ENCODE data around the gene CCDC33. TPM values are rescaled to one million over a fixed set of nuclear protein-coding genes. Genes with fewer than 3 reads are reported as not detected.
A peak's percentile ranks its signal among the peaks of the same experiment; 100 is the strongest.

CCDC33 gene
- total RNA-seq, 4 donors from 2014 or later = 0.13 TPM; not detected in 3

- H3K4me3 ChIP-seq (replicated peaks in 1 of 3) = no peak overlapping the region
- intact Hi-C loops (cut with DNase I) = no loop called here
- no peak overlapping the region for H3K27ac ChIP-seq
- peak in 1 of 2 donors; percentile 35 for DNase-seq
- no peaks in the 10 kb centered on the region for H3K9me3 ChIP-seq
- TF ChIP-seq POLR2A (IDR thresholded peaks at IDR 0.05) (no peak), CTCF (IDR thresholded peaks at IDR 0.05) (no peak)
- no peaks in the 10 kb centered on the region for H3K27me3 ChIP-seq
- WGBS, 2 donors = 49 to 59% methylated on average over 11 of the region's 11 CpGs
- peaks cover 5 to 8% of the 10 kb centered on the region in 2 donors for H3K4me1 ChIP-seq
- H3K36me3 ChIP-seq = no peaks in the 10 kb centered on the region
These were observed 15.5 kb upstream of the CCDC33 start for GRCh38 chr15:74220475-74221248.

- WGBS, 2 donors = 74 to 76% methylated on average over 12 of the region's 12 CpGs
- Histone ChIP-seq H3K4me3 (replicated peaks in 1 of 3) (no peak overlapping the region), H3K27me3 (no peaks in the 10 kb centered on the region), H3K9me3 (no peaks in the 10 kb centered on the region), H3K36me3 (no peaks in the 10 kb centered on the region), H3K4me1 (peaks cover 5 to 8% of the 10 kb centered on the region in 2 donors), H3K27ac (no peak overlapping the region)
- DNase-seq = no peak
- intact Hi-C loops (cut with DNase I) = no loop called here
- TF ChIP-seq POLR2A (IDR thresholded peaks at IDR 0.05) (no peak), CTCF (IDR thresholded peaks at IDR 0.05) (no peak)
These were observed 14.5 kb upstream of the CCDC33 start for GRCh38 chr15:74221399-74222239.

- DNase-seq = no peak
- H3K27me3 ChIP-seq = no peaks in the 10 kb centered on the region
- no peak overlapping the region for H3K27ac ChIP-seq
- H3K4me3 ChIP-seq (replicated peaks in 1 of 3) = no peak overlapping the region
- WGBS, 2 donors = 55 to 69% methylated on average over 24 to 25 of the region's 25 CpGs
- TF ChIP-seq POLR2A (IDR thresholded peaks at IDR 0.05) (no peak), CTCF (IDR thresholded peaks at IDR 0.05) (no peak)
- H3K9me3 ChIP-seq = no peaks in the 10 kb centered on the region
- intact Hi-C loops (cut with DNase I) = no loop called here
- H3K4me1 ChIP-seq = peaks cover 5 to 8% of the 10 kb centered on the region in 2 donors
- H3K36me3 ChIP-seq = no peaks in the 10 kb centered on the region
These were observed 13.6 kb upstream of the CCDC33 start for GRCh38 chr15:74222240-74223119.

DNA sequence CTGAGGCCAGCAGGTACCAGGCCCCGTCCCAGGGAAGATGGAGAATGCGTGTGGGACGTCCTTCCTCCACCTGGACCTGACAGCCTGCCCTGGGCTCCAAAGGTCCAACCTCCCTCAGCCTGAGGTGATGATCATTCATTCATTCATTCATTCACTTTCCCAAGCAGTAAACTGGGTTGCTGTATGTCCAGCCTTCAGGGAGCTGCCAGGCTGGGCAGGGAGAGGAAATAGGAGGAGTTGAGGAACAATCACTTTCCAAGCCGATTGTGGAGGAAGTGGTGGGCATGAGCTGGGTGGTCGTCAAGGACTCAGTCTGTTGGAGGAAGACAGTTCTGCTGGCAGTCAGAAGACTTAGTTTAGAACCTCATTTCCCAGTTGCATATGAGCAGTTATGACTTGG is 10.2 kb upstream of the CCDC33 start:
- Histone ChIP-seq H3K27ac (no peak overlapping the region), H3K36me3 (no peaks in the 10 kb centered on the region), H3K4me1 (peaks cover 15 to 18% of the 10 kb centered on the region in 2 donors), H3K4me3 (replicated peaks in 1 of 3) (no peak overlapping the region), H3K9me3 (no peaks in the 10 kb centered on the region), H3K27me3 (no peaks in the 10 kb centered on the region)
- no peak for DNase-seq
- no peak for TF ChIP-seq POLR2A (IDR thresholded peaks at IDR 0.05)
- 69 to 90% methylated on average over 2 to 5 of the region's 5 CpGs for WGBS, 2 donors
- intact Hi-C loops (cut with DNase I) = no loop called here
